ENCODE results near the gene PCSK7.
"Not testable (repeated sequence)": the region's sequence is repeated elsewhere in the genome, so short reads cannot be mapped to it uniquely, and the experiment has no call there.

PCSK7 gene

GRCh38 chr11:117269856-117270255 lies 38.0 kb upstream of the PCSK7 start:
- no peaks in the 10 kb centered on the region for H3K36me3 ChIP-seq (replicated peaks; ENCODE audit: insufficient read depth, low read length)
- H3K27ac ChIP-seq (ENCODE audit: low read length) = no peak overlapping the region
- no peak overlapping the region for H3K9ac ChIP-seq (ENCODE audit: low read length)
- H3K9me2 ChIP-seq (replicated peaks; ENCODE audit: insufficient read depth, low read length) = no peaks in the 10 kb centered on the region
- no peaks in the 10 kb centered on the region for H3K27me3 ChIP-seq (replicated peaks; ENCODE audit: insufficient read depth, low read length)
- H2AFZ ChIP-seq (ENCODE audit: low read length) = no peak overlapping the region
- no peaks in the 10 kb centered on the region for H3K79me2 ChIP-seq (ENCODE audit: low read length)
- H4K20me1 ChIP-seq (ENCODE audit: insufficient read depth, low read length) = no peaks in the 10 kb centered on the region
- no peaks in the 10 kb centered on the region for H3F3A ChIP-seq (ENCODE audit: insufficient read depth, low read length)
- H3K9me3 ChIP-seq (replicated peaks; ENCODE audit: insufficient read depth, low read length) = no peaks in the 10 kb centered on the region
- no peak for DNase-seq
- H3K4me1 ChIP-seq (ENCODE audit: low read length) = no peaks in the 10 kb centered on the region
- no peak overlapping the region for H3K4me2 ChIP-seq (ENCODE audit: low read depth, low read length)
- no peak for TF ChIP-seq EZH2phosphoT487 (IDR thresholded peaks at IDR 0.05; ENCODE audit: low read length)
- no peak overlapping the region for H3K4me3 ChIP-seq (ENCODE audit: low read length)

GRCh38 chr11:117265745-117266144 lies 33.9 kb upstream of the PCSK7 start:
- Histone ChIP-seq H3K4me3 (ENCODE audit: low read length) (no peak overlapping the region), H2AFZ (ENCODE audit: low read length) (no peak overlapping the region), H3K27me3 (replicated peaks; ENCODE audit: insufficient read depth, low read length) (no peaks in the 10 kb centered on the region), H3K9me2 (replicated peaks; ENCODE audit: insufficient read depth, low read length) (no peaks in the 10 kb centered on the region), H3F3A (ENCODE audit: insufficient read depth, low read length) (no peaks in the 10 kb centered on the region), H3K9ac (ENCODE audit: low read length) (no peak overlapping the region), H3K4me2 (ENCODE audit: low read depth, low read length) (no peak overlapping the region), H4K20me1 (ENCODE audit: insufficient read depth, low read length) (no peaks in the 10 kb centered on the region), H3K9me3 (replicated peaks; ENCODE audit: insufficient read depth, low read length) (no peaks in the 10 kb centered on the region), H3K79me2 (ENCODE audit: low read length) (no peaks in the 10 kb centered on the region), H3K27ac (ENCODE audit: low read length) (no peak overlapping the region), H3K36me3 (replicated peaks; ENCODE audit: insufficient read depth, low read length) (no peaks in the 10 kb centered on the region), H3K4me1 (ENCODE audit: low read length) (no peaks in the 10 kb centered on the region)
- TF ChIP-seq EZH2 (optimal IDR thresholded peaks at IDR 0.05; ENCODE audit: low read depth, low read length) (no peak), EZH2phosphoT487 (IDR thresholded peaks at IDR 0.05; ENCODE audit: low read length) (no peak), CTCF (IDR thresholded peaks at IDR 0.05; ENCODE audit: low read length) (no peak)
- DNase-seq = no peak

- H4K20me1 ChIP-seq (ENCODE audit: insufficient read depth, low read length); H3K9me2 ChIP-seq (replicated peaks; ENCODE audit: insufficient read depth, low read length); H3K27ac ChIP-seq (ENCODE audit: low read length); DNase-seq; H3K4me3 ChIP-seq (ENCODE audit: low read length); H3K79me2 ChIP-seq (ENCODE audit: low read length); H3K9me3 ChIP-seq (replicated peaks; ENCODE audit: insufficient read depth, low read length); H3F3A ChIP-seq (ENCODE audit: insufficient read depth, low read length); H3K27me3 ChIP-seq (replicated peaks; ENCODE audit: insufficient read depth, low read length); H3K36me3 ChIP-seq (replicated peaks; ENCODE audit: insufficient read depth, low read length); H3K9ac ChIP-seq (ENCODE audit: low read length); H3K4me2 ChIP-seq (ENCODE audit: low read depth, low read length); H2AFZ ChIP-seq (ENCODE audit: low read length); H3K4me1 ChIP-seq (ENCODE audit: low read length): not testable (repeated sequence)
Measured at GRCh38 chr11:117264624-117265323, 32.9 kb upstream of the PCSK7 start.

GRCh38 chr11:117259417-117259816 lies 27.5 kb upstream of the PCSK7 start:
- Histone ChIP-seq H3F3A (ENCODE audit: insufficient read depth, low read length) (no peaks in the 10 kb centered on the region), H3K9me3 (replicated peaks; ENCODE audit: insufficient read depth, low read length) (no peaks in the 10 kb centered on the region), H3K4me2 (ENCODE audit: low read depth, low read length) (no peak overlapping the region), H3K27ac (ENCODE audit: low read length) (no peak overlapping the region), H3K9me2 (replicated peaks; ENCODE audit: insufficient read depth, low read length) (no peaks in the 10 kb centered on the region), H3K4me3 (ENCODE audit: low read length) (no peak overlapping the region), H2AFZ (ENCODE audit: low read length) (no peak overlapping the region), H3K79me2 (ENCODE audit: low read length) (no peaks in the 10 kb centered on the region), H3K9ac (ENCODE audit: low read length) (no peak overlapping the region), H3K4me1 (ENCODE audit: low read length) (no peaks in the 10 kb centered on the region), H4K20me1 (ENCODE audit: insufficient read depth, low read length) (no peaks in the 10 kb centered on the region), H3K27me3 (replicated peaks; ENCODE audit: insufficient read depth, low read length) (no peaks in the 10 kb centered on the region), H3K36me3 (replicated peaks; ENCODE audit: insufficient read depth, low read length) (no peaks in the 10 kb centered on the region)
- DNase-seq = no peak
- TF ChIP-seq EZH2 (optimal IDR thresholded peaks at IDR 0.05; ENCODE audit: low read depth, low read length) (no peak), CTCF (IDR thresholded peaks at IDR 0.05; ENCODE audit: low read length) (no peak), EZH2phosphoT487 (IDR thresholded peaks at IDR 0.05; ENCODE audit: low read length) (no peak)
